Fibroblast of lung (primary cell): Measurements from ENCODE around the gene KIAA1671. TPM values are rescaled to one million over a fixed set of nuclear protein-coding genes. Genes with fewer than 3 reads are reported as not detected.
A peak's percentile ranks its signal among the peaks of the same experiment; 100 is the strongest.

ENCODE experiments used
- DNase-seq, 2 donors: peaks; one replicate each; pipeline versions ENCODE4 v3.0.0 to v3.0.0-alpha.2; 2010; ENCODE audit warnings: low read depth in 2 of 2
- H2AFZ ChIP-seq: 2 replicates; pipeline ENCODE4 v1.5.1; 2012; ENCODE audit warnings: low read length, control low read depth, inconsistent platforms
- H3K27ac ChIP-seq: 2 replicates; pipeline ENCODE4 v1.5.1; 2011; ENCODE audit warnings: low read length, control low read depth; ENCODE audit not compliant: insufficient read depth
- H3K27me3 ChIP-seq: 2 replicates; pipeline ENCODE4 v1.5.1; 2011; ENCODE audit warnings: mild to moderate bottlenecking, low read length; ENCODE audit not compliant: control insufficient read depth, insufficient read depth
- H3K36me3 ChIP-seq: 2 replicates; pipeline ENCODE4 v1.5.1; 2011; ENCODE audit warnings: low read length; ENCODE audit not compliant: control insufficient read depth, insufficient read depth
- H3K4me1 ChIP-seq: 2 replicates; pipeline ENCODE4 v1.5.1; 2011; ENCODE audit warnings: low read length; ENCODE audit not compliant: control insufficient read depth, insufficient read depth; ENCODE audit errors: extremely low read depth
- H3K4me2 ChIP-seq: 2 replicates; pipeline ENCODE4 v1.5.1; 2011; ENCODE audit warnings: low read length, control low read depth; ENCODE audit not compliant: insufficient read depth; ENCODE audit errors: extremely low read depth
- H3K4me3 ChIP-seq, 4 experiments: fragments of 200-600 bp in 1 of 4; sonication (generic) in 1 of 4; replicated peaks in 1 of 4; 2 replicates each; pipeline ENCODE4 v1.5.1; 2011 to 2016; ENCODE audit warnings: low read length in 4 of 4, low read depth in 3 of 4, mild to moderate bottlenecking in 3 of 4, control low read depth in 2 of 4, inconsistent platforms in 1 of 4, mixed read lengths in 1 of 4; ENCODE audit not compliant: insufficient read depth in 1 of 4; ENCODE audit errors: control extremely low read depth in 1 of 4
- H3K79me2 ChIP-seq: 2 replicates; pipeline ENCODE4 v1.5.1; 2012; ENCODE audit warnings: mild to moderate bottlenecking, low read length, inconsistent platforms; ENCODE audit not compliant: control insufficient read depth, insufficient read depth
- H3K9ac ChIP-seq: 2 replicates; pipeline ENCODE4 v1.5.1; 2011; ENCODE audit warnings: mild to moderate bottlenecking, low read length, control low read depth; ENCODE audit not compliant: insufficient read depth
- H3K9me3 ChIP-seq: 2 replicates; pipeline ENCODE4 v1.5.1; 2012; ENCODE audit warnings: low read depth, low read length; ENCODE audit not compliant: control insufficient read depth, insufficient read depth
- H4K20me1 ChIP-seq: 2 replicates; pipeline ENCODE4 v1.5.1; 2011; ENCODE audit warnings: low read length; ENCODE audit not compliant: control insufficient read depth, insufficient read depth; ENCODE audit errors: extremely low read depth
- EZH2 ChIP-seq: IDR thresholded peaks from 2 replicates; pipeline ENCODE4 v1.5.1; 2012; ENCODE audit warnings: low read length, control low read depth, mild to moderate bottlenecking; ENCODE audit errors: missing control alignments
- polyA plus RNA-seq, 2 donors: library from polyadenylated mRNA; depleted of rRNA in 1 of 2; stranded (reverse) in 1 of 2; unstranded in 1 of 2; fragments of >200 nt; gene quantifications; 2 replicates each; pipeline ENCODE4 v1.2.1, GENCODE V29; 2011 to 2012; ENCODE audit warnings: missing spikeins in 1 of 2
- total RNA-seq: library from RNA; depleted of rRNA; stranded (reverse); fragments of >200 nt; gene quantifications from 2 replicates; pipeline ENCODE4 v1.2.1, GENCODE V29; 2014
- TF ChIP-seq, protein P1 (sequence below), 2 donors: IDR thresholded peaks in 1 of 2; conservative IDR thresholded peaks in 1 of 2; 1 replicate in 1 of 2; 2 replicates in 1 of 2; pipeline ENCODE4 v1.5.1; 2011 to 2012; ENCODE audit warnings: low read length in 2 of 2, control low read depth in 1 of 2, inconsistent platforms in 1 of 2, low read depth in 1 of 2, mild to moderate bottlenecking in 1 of 2

Gene KIAA1671
- total and polyA plus RNA-seq, 2 donors (not counting 1 experiment from before 2014, with no cell fraction given), result 0.34 to 1.3 TPM

DNA sequence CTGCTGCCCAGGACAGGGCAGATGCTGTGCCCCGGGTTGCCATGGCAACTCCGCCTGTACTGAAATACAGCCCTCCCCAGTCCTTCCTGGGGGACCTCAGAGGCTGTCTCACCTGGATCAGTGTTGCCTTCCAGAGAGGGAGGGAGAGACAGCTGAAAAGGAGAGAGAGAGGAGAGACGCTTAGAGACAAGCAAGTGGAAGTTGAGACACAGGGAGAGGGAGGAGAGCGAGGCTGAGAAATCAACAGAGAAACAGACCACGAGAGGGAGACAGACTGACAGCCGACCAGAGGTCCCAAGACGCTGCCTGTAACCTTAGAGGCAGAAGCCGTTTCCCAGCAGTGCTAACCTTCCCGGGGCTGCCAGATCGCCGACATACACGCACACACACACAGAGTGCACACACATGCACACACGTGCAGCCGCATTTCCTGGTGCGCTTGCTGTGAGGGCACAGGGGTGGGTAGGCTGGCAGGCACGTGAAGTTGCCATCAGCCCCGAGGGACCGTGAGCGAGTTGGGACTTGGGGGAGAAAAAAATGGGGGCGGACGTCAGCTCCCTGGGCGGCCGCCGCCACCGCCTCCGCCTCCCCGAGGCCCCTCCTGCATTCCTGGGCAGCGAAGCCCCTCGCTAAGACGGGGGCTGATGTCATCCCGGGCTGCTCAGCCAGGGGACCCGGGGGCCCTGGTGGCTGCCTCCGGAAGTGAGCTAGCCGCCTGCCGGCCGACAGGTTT lies 158.5 kb downstream of the KIAA1671 start:
- no peaks in the 10 kb centered on the region for H3K36me3 ChIP-seq
- H3K9ac ChIP-seq, result peak overlapping the region; percentile 16
- peak overlapping the region; percentile 42 to 51 (median 50) for H3K4me3 ChIP-seq
- no peaks in the 10 kb centered on the region for H4K20me1 ChIP-seq
- peak overlapping the region; percentile 96 for H2AFZ ChIP-seq
- peaks cover 2% of the 10 kb centered on the region for H3K4me1 ChIP-seq
- TF ChIP-seq, protein P1, sequence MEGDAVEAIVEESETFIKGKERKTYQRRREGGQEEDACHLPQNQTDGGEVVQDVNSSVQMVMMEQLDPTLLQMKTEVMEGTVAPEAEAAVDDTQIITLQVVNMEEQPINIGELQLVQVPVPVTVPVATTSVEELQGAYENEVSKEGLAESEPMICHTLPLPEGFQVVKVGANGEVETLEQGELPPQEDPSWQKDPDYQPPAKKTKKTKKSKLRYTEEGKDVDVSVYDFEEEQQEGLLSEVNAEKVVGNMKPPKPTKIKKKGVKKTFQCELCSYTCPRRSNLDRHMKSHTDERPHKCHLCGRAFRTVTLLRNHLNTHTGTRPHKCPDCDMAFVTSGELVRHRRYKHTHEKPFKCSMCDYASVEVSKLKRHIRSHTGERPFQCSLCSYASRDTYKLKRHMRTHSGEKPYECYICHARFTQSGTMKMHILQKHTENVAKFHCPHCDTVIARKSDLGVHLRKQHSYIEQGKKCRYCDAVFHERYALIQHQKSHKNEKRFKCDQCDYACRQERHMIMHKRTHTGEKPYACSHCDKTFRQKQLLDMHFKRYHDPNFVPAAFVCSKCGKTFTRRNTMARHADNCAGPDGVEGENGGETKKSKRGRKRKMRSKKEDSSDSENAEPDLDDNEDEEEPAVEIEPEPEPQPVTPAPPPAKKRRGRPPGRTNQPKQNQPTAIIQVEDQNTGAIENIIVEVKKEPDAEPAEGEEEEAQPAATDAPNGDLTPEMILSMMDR (conservative IDR thresholded peaks at IDR 0.05 in 1 of 2, IDR thresholded peaks at IDR 0.05 in 1 of 2; ENCODE audit: low read depth in 1 of 2, low read length in 2 of 2), result peak; percentile 55 to 75
- TF ChIP-seq EZH2, result no peak
- no peak overlapping the region for H3K27ac ChIP-seq
- H3K9me3 ChIP-seq, result no peaks in the 10 kb centered on the region
- peak; percentile 75 to 78 for DNase-seq
- H3K27me3 ChIP-seq, result no peaks in the 10 kb centered on the region
- peak overlapping the region; percentile 95 for H3K4me2 ChIP-seq
- H3K79me2 ChIP-seq, result no peaks in the 10 kb centered on the region

DNA sequence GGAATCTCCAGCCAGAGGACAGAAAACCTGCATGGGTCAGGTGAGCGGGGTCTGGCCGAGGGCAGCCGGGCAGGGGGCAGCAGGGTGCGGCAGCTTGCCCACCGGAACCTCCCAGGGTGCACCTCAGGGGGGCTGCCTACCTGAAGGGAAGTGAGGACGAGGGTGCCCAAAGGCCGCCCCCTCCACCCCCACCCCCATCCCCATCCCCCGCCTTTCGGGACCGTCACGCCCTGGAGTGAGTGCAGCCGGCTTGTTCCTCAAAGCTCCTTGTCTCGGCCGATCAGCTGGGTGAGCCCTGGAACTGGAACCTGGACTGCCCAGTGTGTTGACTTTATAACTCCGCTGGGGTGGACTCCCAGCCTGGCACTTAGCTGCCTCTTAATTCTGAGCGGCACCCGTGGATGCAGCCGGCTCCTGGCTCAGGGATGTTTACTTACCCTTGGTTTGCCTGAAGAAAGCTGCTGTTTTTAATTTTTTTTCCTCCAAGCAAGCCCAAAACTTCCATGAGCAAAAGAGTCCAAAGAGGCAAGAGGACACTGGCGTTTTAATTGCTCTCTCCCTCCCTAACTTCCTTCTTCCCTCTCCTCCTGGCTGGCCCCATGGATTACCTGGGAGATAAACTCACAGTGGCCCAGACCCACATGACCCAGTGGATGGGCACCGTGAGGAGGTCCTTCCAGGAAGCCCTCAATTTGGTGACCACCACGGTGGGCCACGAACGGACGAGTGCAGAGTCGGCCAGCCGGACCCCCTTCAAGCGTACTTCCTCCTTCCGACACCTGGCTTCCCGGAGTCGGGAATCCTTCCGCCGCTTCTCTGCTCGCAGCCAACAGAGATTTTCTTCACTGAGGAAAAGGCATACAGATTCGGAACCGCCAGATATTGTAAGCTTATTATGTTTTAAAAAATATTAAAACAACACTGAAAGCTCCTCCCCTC lies 159.3 kb downstream of the KIAA1671 start:
- Histone ChIP-seq H2AFZ (no peak overlapping the region), H3K9me3 (no peaks in the 10 kb centered on the region), H3K27me3 (no peaks in the 10 kb centered on the region), H3K4me2 (peak overlapping the region; percentile 35), H3K4me1 (peaks cover 2% of the 10 kb centered on the region), H3K9ac (no peak overlapping the region), H3K36me3 (no peaks in the 10 kb centered on the region), H4K20me1 (no peaks in the 10 kb centered on the region), H3K79me2 (no peaks in the 10 kb centered on the region), H3K27ac (no peak overlapping the region), H3K4me3 (peak overlapping the region in 1 of 4 experiments; percentile 51)
- TF ChIP-seq EZH2, result no peak
- TF ChIP-seq, protein P1 (conservative IDR thresholded peaks at IDR 0.05 in 1 of 2, IDR thresholded peaks at IDR 0.05 in 1 of 2; ENCODE audit: low read depth in 1 of 2, low read length in 2 of 2), result no peak
- no peak for DNase-seq
